DOHH2 (cell line): ENCODE results near the gene CCDC85C.

Experiments used
- CTCF ChIP-seq: fragments of 200-600 bp; sonication (generic); IDR thresholded peaks from one replicate; pipeline ENCODE4 v1.5.1; 2014; ENCODE audit warnings: antibody characterized with exemption, mild to moderate bottlenecking, low read depth, low read length; ENCODE audit not compliant: poor library complexity, severe bottlenecking
- EZH2phosphoT487 ChIP-seq: fragments of 200-600 bp; sonication (generic); IDR thresholded peaks from 2 replicates; pipeline ENCODE4 v1.6.1; 2017; ENCODE audit warnings: borderline replicate concordance, mild to moderate bottlenecking, antibody characterized with exemption, low read length, moderate library complexity, mixed read lengths

- TF ChIP-seq CTCF = no peak
- TF ChIP-seq EZH2phosphoT487 = no peak
Measured at GRCh38 chr14:99481745-99482099, 122.3 kb downstream of the CCDC85C start.
